Muscle of back (tissue), 11 donors: ENCODE measurements around the gene SLF2. TPM values are rescaled to one million over a fixed set of nuclear protein-coding genes. Genes with fewer than 3 reads are reported as not detected.

Experiments
- DNase-seq, 3 donors: peaks; one replicate each; pipeline versions ENCODE4 v3.0.0 to v3.0.0-alpha.2; 2013
- polyA plus RNA-seq, 10 donors: library from polyadenylated mRNA; unstranded; fragments of 120-200 nt; gene quantifications; one replicate each; pipeline ENCODE4 v1.2.1, GENCODE V29; 2013; ENCODE audit not compliant: insufficient read length in 10 of 10

SLF2 gene
- polyA plus RNA-seq, 10 donors: 51.3 to 101 (median 74.4) TPM

- DNase-seq: peak; percentile 83 to 94 (median 93)
Measured at GRCh38 chr10:100998991-100999741, 86.4 kb downstream of the SLF2 start.

GRCh38 chr10:100999742-101000126 is 87.0 kb downstream of the SLF2 start, which contains the start of gene LZTS2:
LZTS2 (plus strand) TSS chr10:100999808; CDS start chr10:101002539, 2,731 bp downstream.
- no peak for DNase-seq

DNA sequence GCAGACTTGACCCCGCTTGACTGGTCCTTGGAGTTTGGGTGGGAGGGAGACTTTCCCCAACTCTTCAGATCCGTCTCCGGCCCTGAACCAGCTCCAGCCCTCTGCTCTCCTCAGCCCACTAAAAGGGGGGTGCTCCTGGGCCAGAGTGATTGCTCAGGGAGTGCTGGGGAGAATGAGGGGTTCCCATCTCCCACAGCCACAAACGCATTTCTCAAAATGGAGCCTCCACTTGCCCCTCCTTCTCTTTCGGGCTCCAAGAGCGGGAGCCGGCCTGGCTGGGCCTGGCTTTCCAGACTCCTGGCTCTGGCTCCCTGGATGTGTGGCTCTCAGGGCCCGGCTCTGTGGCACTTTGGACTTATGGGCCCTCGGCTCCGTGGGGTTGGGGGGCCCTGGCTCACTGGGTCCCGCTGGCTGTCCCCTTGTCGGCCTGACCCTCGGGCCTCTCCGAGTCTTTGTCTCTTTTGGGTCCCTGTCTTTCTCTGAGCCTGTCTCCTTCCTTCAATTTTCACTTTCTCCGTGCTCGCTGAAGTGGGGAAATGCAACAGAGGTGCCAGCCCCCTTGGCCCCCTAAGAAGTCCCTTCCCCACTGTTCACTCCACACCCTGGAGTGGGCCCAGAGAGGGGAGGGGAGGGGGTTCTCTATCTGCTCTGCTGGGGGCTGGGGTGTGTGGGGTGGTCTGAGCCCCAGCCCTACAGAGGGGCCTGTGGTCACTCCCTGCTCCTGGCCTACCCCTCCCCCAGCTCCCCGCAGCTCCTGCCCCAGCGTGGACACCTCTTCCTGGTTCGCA is 87.6 kb downstream of the SLF2 start:
- peak in 2 of 3 donors; percentile 36 to 84 for DNase-seq

DNA sequence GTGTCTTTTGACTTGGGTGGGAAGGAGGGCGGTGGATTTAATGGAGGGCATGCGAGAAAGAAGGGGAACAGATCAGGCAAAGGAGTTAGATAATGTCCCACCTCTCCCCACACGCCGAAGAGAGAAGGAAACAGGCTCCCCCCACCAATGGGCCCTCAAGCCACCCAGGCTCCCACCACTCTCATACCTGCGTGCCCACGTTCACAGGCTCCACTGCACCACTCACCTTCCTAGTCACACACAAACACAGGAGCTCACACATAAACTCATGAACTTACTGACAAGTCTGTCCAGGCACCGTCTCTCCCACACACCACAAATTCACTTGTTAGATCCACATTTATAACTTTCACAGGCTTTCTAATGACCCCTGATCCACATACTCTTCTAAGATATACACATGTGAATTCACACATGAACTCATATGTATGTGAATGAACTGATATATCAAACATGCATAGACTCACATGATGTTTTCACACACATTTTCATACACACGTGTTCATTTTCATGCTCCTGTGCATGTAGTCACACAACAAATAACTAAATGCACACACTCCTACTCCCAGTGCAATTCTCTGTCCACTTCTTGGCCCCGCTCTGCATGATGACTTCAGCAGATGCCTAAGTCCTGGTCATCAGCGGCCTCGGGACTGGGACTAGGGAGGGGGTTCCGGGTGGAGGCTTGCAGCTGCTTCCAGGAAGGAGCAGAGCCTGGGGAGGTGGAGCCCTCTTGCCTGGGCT is 88.3 kb downstream of the SLF2 start:
- DNase-seq: peak; percentile 89 to 96 (median 93)

- no peak for DNase-seq
Measured at GRCh38 chr10:101001659-101002035, 88.9 kb downstream of the SLF2 start.

GRCh38 chr10:101002456-101002855 is 89.7 kb downstream of the SLF2 start:
- no peak for DNase-seq

DNA sequence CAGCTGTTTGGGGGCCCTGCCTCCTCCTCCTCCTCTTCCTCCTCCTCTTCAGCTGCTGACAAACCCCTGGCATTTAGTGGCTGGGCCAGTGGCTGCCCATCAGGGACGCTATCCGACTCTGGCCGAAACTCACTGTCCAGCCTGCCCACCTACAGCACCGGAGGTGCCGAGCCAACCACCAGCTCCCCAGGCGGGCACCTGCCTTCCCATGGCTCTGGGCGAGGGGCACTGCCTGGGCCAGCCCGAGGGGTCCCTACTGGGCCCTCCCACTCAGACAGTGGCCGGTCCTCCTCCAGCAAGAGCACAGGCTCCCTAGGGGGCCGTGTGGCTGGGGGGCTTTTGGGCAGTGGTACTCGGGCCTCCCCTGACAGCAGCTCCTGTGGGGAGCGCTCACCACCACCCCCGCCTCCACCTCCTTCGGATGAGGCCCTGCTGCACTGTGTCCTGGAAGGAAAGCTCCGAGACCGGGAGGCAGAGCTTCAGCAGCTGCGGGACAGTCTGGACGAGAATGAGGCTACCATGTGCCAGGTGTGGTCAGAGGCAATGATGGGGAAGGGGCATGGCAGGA is 91.0 kb downstream of the SLF2 start:
- DNase-seq: no peak

GRCh38 chr10:101005361-101005760 is 92.6 kb downstream of the SLF2 start:
- peak in 1 of 3 donors; percentile 57 for DNase-seq

DNA sequence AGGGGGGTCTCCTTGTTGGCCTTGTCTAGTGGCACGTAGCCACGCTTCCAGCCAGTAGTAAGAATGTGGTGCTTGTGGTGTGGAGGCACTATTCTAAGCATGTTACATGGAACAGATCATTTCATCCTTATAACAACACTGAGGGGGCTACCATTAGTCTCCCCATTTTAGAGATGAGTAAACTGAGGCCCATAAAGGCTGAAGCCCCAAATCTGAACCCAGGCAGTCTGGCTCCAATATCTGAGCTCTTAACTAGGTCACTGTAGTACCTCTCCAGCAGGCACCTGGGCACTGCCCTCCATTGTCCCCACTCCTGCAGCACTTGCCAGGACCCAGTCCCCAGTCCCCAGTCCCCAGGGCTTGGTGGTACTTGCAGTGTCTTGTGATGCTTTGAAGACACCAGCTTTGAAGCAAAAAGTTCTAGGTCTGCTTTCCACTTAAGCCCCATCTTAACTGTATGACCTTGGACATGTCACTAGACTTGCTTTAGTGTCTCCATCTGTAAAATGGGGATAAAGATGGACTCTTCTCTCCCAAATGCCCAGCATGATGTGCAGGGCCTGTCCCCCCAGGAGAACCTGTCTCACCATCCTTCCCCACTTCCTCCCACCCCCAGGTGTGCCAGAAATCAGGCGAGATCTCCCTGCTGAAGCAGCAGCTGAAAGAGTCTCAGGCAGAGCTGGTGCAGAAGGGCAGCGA is 93.3 kb downstream of the SLF2 start:
- DNase-seq: no peak

DNA sequence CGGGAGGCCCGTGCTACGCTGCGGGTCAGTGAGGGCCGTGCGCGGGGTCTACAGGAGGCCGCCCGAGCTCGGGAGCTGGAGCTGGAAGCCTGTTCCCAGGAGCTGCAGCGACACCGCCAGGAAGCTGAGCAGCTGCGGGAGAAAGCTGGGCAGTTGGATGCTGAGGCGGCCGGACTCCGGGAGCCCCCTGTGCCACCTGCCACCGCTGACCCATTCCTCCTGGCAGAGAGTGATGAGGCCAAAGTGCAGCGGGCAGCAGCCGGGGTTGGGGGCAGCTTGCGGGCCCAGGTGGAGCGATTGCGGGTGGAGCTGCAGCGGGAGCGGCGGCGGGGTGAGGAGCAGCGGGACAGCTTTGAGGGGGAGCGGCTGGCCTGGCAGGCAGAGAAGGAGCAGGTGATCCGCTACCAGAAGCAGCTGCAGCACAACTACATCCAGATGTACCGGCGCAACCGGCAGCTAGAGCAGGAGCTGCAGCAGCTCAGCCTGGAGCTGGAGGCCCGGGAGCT is 93.9 kb downstream of the SLF2 start:
- DNase-seq: peak in 2 of 3 donors; percentile 52 to 86

DNA sequence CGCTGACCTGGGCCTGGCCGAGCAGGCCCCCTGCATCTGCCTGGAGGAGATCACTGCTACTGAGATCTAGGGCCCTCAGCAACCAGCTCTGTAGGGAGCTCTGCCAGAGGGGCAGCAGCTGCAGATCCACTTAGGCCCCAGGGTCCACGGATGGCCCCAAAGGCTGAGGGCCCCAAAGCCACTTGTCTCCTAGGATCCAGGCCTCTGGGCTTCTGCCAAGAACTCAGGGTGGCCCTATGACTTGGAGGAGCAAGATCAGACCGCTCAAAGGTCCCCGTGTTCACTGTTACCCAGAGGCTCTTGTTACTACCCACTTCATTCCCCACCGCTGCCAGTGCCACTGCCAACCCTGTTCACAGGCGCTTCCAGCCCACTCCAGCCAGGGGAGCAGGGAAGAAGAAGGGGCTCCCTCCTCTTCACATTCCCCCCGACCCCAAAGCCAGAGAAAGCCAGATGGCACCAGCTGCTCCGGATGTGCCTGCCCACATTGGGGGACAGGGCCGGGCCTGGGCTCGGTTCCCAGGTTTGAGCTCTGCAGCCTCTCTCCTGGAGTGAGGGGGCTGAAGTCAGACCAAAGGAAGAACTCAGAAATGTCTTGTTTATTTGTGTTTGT is 94.4 kb downstream of the SLF2 start:
- no peak for DNase-seq

- DNase-seq: no peak
Measured at GRCh38 chr10:101007915-101008822, 95.4 kb downstream of the SLF2 start.

- no peak for DNase-seq
Measured at GRCh38 chr10:101008823-101009423, 96.2 kb downstream of the SLF2 start.

DNA sequence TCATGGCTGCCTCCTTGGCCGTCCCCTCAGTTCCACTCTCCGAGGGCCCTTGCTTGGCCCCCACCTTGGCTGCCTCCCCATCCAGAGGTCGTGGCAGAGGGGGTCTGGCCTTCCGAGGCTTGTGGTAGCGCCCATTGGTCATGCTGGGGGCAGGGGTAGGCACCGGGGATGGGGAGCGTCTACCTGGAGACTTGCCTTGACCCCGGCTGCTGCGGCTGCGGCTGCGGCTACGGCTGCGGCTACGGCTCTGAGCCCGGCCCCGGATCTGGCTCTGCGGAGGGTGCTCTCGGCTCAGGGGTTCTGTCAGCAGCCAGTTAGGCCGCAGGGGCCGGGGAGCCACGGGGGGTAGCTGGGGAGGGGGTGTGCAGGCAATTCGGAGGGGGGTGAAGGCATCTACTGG is 97.6 kb downstream of the SLF2 start:
- DNase-seq: no peak

GRCh38 chr10:101011517-101012423 is 99.0 kb downstream of the SLF2 start:
- no peak for DNase-seq

DNA sequence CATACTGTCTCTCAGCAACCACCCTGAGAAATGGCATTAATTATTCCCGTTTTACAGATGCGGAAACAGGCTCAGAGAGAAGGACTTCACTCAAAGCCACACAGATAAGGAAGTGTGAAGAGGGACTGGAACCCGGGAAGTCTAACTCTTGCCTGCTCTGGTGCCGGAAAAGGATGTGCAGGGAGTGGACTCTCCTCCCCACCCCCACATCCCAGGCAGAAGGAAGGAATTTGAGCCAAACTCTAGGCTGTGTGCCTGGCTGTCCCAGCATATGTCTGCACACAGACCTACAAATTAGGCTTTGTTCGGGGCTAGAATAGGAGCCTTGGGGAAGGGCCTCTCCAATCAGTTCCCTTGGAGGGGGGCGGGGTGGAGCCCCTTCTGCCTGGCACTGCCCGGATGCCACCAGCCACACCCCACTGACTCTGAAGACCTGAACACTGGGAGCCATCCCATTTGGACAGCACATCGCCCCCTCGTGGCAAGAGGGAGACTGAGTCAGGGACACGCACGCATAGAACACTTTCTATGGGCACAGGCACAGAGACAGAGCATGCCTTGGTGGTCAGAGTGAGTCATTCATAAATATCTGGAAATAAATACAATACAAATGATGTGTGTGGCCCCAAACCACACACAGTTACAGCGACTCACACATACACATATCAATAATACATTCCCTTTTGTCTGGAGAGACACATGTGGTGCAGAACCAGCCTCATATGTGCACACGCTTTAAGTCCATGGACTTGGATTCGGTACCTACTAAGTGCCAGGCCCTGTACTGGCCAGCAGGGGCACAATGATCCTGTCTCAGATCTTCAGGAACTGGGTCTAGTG is 100.0 kb downstream of the SLF2 start:
- peak; percentile 80 to 89 (median 89) for DNase-seq

DNA sequence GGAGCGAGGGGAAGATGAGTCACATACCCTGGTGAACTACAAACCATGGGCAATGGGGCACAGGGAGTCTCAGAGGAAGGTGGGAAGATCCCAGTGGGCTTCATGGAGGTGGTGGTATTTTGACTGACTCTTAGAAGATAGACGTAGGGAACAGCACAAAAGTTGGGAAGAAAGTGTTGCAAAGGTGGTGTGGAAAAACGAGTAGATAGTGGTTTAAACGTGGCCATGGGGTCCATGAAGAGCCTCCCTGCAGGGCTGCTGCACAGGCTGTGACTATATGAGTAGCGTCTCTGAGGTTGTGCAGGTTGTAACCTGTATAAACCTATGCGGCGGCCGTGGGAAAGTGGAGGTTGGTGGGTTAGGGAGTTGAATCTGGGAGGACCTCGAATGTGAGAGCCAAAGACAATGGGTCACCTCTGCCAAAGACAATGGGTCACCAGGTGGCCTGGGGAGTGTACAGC is 100.6 kb downstream of the SLF2 start:
- DNase-seq: no peak
